HG03354 (cell line): Measurements from ENCODE around the gene SEC14L3.
A peak's percentile ranks its signal among the peaks of the same experiment; 100 is the strongest.

Experiments
- ATAC-seq: cut with Tn5 transposase; IDR thresholded peaks from one replicate; pipeline ENCODE4 v1.9.1; 2021; ENCODE audit warnings: mild to moderate bottlenecking; ENCODE audit not compliant: unreplicated experiment, poor library complexity, severe bottlenecking

Gene SEC14L3

GRCh38 chr22:30425616-30426387 is 46.0 kb downstream of the SEC14L3 start, which contains the start of gene MTFP1:
MTFP1 (plus strand) TSS chr22:30425768; CDS start chr22:30425880, 112 bp downstream.
- no peak for ATAC-seq

GRCh38 chr22:30425327-30425615 is 46.5 kb downstream of the SEC14L3 start:
- no peak for ATAC-seq

- ATAC-seq, result no peak
Observed at GRCh38 chr22:30424534-30425326, 47.1 kb downstream of the SEC14L3 start.

DNA sequence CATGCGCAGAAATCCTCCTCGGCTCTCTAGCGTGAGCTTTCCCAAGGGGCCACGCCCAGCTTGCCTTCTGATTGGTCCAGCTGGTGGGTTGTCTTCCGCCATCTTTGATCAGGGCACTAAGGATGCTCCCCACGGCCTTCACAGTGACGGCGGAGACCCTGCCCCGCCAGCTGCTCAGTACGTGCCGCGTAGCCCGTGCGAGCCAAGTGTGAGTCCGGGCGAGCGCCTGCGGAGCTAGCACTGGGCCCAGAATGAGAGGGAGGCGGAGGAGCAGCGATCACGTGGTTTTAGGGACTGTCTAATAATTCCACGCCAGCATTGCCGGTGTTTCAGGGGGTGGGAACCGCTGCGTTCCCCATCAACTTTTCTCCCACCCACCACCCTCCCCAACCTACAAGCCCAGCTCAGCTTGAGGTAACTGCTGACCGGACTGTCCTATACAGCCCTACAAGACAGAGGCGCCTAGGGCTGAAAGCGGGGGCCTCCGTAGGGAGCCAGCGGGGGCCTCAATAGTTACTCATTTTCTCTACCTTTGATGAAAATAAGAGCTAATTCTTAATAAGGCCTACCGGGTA is 47.8 kb downstream of the SEC14L3 start:
- peak; percentile 83 for ATAC-seq

- peak; percentile 35 for ATAC-seq
Observed at GRCh38 chr22:30423301-30423958, 48.4 kb downstream of the SEC14L3 start.

DNA sequence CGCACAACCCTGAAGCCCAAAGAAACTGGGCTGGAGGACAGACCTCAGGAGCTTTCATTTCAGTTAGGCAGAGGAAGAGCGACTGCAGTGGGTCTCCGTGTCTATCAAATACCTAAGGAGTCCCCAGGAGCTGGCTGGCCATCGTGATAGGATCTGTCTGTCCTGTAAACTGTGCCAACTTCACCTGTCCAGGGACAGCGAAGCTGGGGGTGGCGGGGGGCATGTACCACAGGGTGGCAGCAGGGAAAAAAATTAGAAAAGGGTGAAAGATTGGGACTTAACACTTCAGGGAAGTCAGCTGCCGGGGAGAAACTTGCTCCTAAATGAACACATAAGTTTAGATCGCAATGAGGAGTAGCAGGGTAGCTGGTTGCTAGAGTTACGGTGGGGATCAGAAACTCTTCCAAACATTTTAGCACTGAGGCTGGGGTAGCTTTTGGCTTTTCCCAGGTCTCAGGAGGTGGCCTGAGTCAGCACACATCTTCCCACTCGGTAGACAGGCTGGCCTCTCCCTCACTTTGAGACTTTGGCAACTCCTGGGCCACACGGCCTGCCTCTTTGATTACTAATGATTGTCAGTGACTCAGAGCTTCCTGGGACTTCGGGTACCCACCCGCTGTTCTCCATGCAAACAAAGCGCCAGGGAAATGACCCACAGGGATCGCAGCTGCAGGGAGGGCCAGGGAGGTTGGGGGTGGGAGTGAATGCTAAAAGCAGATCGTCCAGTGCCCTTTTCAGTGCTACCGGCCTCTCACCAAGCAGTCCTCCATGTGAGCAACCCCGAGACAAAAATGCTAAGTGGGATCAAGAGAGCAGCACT is 49.1 kb downstream of the SEC14L3 start:
- no peak for ATAC-seq

GRCh38 chr22:30421695-30422480 is 49.9 kb downstream of the SEC14L3 start:
- no peak for ATAC-seq

- no peak for ATAC-seq
Observed at GRCh38 chr22:30420347-30421125, 51.3 kb downstream of the SEC14L3 start.

GRCh38 chr22:30416837-30417236 is 55.0 kb downstream of the SEC14L3 start:
- ATAC-seq, result no peak

GRCh38 chr22:30416403-30416802 is 55.4 kb downstream of the SEC14L3 start:
- no peak for ATAC-seq

GRCh38 chr22:30414525-30415047 is 57.2 kb downstream of the SEC14L3 start:
- ATAC-seq, result no peak

DNA sequence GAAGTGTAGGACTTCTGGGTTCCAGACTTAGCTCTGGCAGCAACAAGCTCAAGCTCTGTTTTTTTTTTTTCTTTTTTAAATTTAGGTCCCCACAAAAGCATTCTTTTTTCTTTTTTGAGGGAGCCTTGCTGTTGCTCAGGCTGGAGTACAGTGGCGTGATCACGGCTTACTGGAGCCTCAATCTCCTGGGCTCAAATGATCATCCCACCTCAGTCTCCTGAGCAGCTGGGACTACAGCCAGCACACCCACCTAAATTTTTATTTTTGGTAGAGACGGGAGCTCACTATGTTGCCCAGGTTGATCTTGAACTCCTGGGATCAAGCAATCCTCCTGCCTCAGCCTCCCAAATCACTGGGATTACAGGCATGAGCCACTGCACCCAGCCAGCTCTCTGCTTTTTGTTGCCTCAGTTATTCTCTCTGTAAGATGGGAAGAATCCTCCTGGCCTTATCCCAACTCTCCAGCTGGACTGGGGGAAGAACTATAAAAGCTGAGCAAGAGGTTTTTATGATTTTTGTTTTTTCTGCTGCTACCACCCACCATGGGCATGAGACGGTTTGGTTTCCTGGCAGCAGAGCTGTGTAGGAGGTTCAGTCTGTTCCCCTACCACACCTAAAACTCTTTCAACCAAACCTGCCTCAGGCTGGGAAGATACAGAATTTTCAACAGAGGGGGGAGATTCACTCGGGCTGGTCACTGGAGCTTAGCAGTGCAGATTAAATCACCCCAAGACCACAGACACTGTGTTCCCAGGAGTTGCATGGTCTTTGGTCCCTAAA is 57.9 kb downstream of the SEC14L3 start:
- ATAC-seq, result no peak

DNA sequence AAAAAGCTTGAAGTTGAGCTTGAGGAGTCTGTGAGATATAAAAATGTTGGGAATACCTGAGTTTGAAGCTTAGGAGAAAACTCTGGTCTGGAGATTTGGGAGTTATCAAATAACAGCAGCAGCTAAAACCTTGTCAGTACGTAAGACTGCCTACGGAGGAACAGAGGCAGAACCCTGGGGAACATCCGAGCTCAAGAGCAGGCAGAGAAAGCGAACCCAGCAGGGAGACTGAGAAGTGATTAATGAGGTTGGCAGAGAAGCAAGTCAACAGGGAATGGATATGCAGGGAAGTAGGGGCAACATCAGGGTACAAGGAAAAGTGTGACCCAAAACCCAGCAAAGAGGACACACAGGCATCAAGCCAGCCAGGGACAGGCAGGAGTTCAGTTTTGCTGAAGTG is 58.8 kb downstream of the SEC14L3 start:
- no peak for ATAC-seq

DNA sequence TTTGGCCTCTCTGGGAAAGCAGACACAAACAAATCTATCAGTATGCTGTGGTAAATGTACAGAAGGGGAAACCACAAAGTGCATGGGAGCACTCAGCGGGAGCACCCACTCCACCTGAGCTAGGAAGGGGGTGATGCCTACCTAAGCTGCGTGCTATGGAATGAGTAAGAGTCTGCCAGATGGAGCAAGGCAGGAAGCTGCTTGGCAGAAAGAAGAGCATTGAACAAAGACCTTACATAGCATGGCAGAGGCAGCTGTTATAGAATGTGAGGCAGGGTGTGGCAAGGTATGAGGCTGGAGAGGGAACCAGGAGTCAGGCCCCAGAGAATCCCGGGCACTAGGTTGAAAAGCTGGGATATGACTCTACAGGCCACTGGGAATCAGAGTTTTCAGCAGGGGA is 60.0 kb downstream of the SEC14L3 start:
- no peak for ATAC-seq
